GM21381 (cell line): ENCODE data around the gene ZNF76.

Experiments
- ATAC-seq: cut with Tn5 transposase; IDR thresholded peaks from one replicate; pipeline ENCODE4 v1.9.1; 2021; ENCODE audit warnings: mild to moderate bottlenecking, moderate library complexity; ENCODE audit not compliant: unreplicated experiment

Gene ZNF76

DNA sequence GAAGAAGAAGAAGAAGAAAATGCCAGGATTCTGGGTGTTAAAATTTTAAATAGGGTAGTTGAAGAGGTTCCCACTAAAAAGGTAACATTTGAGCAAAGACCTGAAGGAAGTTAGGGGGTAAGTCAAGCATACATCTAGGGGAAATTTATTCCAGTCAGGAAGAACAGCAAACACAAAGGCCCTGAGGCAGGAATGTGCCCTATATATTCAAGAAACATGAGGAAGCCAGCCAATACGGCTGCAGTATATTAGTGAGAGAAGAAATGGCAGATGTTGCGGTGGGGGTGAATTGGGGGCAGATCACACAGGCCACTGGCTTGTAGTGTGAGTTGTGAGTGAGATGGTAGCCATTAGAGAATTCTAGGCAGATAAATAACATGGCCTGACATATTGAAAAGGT is 6.0 kb downstream of the ZNF76 start:
- ATAC-seq, result no peak

DNA sequence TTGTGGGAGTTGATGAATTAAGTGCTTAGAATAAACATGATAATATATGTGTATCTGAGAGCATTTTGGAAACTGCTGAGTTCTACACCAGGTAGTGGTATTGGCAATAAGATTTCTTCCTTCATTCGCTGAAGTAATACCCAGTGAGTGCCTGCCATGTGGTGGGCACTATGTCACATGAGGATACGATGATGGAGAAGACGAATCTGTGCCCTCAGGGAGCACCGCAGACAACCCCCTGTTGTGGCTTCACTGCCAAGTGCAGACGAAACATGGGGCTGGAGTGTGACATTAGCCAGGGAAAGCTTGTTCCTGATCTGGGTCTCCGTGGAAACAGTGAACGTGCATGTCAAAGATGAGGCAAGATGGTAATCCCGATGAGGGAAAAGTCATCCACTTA is 7.9 kb downstream of the ZNF76 start:
- ATAC-seq, result no peak

DNA sequence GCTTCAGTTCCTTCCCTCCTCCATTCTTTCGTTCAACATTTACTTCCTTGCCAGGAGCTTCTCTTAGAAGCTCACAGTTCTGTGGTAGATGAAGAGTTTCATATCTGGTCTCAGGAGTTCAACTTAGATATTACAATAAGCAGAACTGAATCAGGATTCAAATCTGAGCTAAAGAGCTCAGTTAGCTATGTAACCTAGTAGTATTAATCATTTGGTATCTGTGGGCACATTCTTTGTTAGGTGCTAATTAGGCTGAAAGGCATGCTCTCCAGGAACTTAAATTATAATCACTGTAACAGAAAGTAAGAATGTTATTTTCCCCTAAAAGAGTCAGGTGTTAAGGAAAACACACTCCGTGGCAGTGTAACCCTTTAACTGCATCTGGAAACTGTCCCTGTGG is 8.4 kb downstream of the ZNF76 start:
- ATAC-seq, result no peak

DNA sequence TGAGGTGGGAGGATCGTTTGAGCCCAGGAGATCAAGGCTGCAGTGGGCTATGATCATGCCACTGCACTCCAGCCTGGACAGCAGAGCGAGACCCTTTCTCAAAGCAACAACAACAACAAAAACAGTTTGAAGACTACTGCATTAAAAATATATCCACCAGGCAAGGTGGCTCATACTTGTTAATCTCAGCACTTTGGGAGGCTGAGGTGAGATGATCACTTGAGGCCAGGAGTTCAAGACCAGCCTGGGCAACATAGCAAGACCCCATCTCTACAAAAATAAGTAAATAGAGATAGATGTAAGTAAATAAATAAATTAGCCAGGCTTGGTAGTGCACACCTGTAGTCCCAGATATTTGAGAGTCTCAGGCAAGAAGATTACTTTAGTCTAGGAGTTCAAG is 12.5 kb downstream of the ZNF76 start:
- ATAC-seq, result no peak

DNA sequence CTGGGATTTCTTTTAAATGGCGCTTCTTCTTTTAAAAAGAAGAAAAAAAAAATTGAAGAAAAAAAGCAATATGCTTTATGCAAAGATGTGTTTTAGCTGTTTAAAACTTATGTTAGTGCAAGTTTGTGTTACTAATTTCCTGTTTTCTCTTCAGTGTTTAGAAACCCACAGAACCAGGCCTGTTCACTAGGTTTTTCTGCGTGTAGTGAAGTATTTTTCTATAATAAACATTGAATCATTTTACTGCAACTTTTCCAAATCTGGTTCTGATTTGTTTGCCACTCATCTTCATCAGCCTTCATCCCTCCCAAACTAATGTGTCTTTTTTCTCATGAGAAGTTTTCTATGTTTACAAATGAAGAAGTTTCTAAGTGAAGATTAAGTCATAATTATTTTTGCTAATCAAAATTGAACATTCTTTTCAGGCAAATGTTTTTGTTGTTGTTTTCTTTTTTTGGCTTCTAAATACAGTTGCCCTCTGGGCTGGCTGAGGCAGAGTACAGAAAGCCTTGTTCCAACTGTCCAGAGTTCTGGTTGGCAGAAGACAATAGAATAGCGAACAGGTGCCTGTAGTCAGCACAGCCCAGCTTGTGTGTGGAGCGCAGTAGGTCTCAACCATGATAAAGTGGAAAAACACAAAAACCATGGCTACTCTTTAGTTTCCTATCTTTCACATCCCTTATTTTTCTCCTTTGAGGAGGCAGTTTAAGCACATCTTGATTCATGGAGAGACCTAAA is 14.5 kb downstream of the ZNF76 start:
- ATAC-seq, result no peak

DNA sequence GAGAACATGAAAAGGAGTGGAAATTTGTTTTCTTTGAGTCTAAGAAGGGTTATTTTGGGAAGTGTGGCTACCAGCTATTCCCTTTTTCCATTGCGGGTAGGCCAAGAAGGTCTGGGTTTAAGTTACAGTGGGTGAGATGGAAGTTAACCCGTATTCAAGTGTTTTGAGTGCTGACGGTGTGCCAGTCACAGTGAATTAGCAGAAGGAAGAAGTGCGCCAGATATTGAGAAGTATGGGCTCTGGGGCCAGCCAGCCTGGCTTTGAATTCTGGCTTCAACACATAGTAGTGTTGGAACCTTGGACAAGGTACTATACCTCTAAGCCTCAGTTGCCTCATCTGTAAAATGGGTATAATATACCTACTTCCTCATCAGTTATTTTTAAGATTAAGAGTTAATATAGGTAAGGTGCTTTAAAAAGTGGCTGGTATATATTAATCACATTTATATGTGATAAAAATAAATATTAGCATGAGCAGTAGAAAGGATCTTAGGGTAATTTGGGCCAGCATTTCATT is 16.3 kb downstream of the ZNF76 start:
- ATAC-seq, result no peak

DNA sequence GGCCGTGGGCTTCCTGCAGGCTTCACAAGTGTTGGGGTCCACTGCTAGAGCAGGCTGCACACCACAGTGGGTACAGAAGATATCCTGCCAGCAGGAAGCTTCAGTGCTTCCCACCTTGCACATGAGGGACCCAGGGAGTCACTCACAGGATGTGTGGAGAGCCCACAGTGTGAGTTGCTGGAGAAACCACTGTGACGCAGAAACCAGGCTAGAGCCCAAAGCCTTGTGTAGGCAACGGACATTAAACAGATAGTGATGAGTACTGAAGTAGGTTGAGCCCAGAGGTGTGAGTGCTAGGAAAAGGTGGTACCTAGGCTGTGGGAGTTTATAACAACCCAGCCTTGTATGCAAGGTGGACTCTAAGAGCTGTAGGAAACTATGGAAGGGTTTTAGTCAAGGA is 19.2 kb downstream of the ZNF76 start:
- no peak for ATAC-seq

DNA sequence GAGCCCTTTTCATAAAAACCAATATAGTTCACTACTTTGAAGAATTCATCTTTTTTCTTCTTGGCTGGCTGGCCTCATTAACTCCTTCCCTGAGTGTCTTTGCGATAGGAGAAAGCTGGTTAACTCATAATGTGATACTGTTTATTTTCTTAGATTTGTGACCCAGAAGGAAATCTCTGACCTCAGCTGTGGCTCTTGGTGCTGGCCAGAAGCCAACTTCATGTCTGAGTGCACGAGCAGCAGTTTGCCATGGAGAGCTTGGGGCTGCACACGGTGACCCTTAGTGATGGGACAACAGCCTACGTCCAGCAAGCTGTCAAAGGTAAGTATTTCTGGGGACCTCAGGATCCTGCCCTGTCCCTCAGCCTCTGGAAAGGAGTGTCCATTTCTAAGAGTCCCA is 21.4 kb downstream of the ZNF76 start:
- no peak for ATAC-seq

DNA sequence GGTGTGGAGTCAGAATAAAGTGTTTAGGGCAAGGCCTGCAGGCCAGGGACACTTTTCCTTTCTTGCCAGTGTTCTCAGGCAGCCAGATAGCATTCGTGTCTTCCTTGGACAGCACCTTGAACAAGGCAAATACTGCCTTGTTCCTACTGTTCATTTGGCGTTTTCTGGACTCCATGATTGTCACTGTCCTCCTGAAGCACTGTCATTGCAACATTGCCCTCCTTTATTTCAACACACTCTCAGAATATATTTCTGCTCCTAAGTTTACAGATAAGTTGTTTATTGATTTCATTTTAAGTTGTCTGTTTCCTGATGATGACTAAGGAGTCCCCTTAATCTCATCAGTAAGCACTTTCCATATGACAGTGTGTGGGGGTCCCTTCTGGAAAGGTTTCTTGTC is 22.9 kb downstream of the ZNF76 start:
- no peak for ATAC-seq

DNA sequence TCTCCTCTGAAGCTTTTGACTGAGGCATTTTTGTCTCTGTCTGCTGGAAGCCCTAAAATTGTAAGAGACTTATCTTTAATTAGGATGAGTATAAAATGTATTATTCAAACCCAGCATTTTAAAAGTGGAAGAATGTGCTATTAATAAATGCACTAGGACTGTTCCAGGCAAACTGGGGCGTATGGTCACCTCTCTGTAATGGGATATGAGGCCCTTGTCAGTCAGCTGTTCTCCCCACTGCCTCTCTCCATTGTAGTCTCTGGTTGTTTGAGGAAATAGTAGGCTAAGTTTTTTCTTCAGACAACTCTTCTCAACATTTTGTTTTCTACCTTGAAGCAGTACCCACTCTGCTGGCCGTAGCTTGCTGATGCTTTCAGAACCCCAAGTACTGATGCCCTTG is 23.8 kb downstream of the ZNF76 start:
- no peak for ATAC-seq

DNA sequence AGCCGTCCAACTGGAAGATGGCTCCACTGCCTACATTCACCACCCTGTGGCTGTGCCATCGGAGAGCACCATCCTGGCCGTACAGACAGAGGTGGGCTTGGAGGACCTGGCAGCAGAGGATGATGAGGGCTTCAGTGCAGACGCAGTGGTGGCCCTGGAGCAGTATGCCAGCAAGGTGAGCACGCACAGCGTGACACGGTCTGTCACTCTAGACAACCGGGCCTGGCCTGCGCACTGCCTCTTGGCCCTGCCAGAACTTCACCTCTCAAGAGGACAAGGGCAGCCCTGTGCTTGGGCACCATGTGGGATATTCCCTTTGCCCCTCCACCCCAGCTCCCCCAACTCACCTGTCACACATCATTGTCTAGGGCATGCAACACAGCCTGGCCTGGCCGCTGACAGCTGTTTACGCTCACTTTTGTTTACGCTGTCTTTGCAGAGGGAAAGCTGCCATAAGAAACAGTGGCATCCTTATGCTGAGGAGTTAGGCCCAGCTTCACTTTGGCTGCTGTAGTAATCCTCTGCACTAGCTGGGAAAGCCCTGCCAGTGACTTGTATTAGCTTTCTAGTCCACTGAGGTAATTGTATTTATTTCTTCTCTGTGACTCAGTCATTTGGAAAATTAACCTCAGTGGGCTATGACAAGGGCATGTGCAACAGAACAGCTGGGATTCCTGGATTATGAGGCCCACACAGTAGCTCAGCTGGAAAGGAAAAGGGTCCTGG is 28.3 kb downstream of the ZNF76 start:
- ATAC-seq, result no peak

DNA sequence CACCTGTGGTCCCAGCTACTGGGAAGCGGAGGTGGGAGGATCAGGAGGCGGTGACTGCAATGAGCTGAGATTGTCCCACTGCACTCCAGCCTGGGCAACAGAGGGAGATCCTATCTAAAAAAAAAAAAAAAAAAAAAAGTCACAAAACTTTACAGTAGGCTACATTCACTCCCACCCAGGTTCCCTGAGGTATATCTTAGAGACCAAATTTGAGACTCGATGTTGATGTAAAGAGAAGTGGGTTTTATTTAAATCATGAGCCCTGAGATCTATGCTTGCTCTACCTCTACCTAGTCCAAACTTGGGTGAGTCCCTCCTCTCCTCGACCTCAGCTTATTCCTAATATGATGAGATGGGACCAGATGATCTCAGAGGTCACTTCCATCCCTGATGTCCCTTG is 29.3 kb downstream of the ZNF76 start:
- no peak for ATAC-seq

DNA sequence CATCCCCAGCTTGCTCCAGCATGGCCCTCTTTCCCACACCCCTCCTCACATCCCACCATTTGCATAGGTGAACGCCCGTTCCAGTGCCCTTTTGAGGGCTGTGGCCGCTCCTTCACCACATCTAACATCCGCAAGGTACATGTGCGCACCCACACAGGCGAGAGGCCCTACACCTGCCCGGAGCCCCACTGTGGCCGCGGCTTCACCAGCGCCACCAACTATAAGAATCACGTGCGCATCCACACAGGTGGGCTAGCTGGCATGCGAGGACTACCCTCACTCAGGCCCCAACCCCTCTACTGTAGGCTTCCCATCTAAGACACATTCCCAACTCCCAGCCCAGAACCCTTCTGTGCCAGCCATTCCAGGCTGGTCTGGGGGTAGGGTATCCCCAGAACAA is 32.0 kb downstream of the ZNF76 start:
- no peak for ATAC-seq

DNA sequence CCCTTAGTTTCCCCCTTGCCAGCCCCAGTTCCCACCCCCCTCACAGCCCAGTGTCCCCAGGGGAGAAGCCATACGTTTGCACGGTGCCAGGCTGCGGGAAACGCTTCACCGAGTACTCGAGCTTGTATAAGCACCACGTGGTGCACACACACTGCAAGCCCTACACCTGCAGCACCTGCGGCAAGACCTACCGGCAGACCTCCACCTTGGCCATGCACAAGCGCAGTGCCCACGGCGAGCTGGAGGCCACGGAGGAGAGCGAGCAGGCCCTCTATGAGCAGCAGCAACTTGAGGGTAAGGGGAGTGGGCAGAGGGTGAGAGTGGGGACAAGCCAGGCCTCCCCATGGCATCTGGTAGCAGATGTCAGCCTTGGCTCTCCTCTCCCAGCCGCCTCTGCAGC is 33.0 kb downstream of the ZNF76 start:
- no peak for ATAC-seq

DNA sequence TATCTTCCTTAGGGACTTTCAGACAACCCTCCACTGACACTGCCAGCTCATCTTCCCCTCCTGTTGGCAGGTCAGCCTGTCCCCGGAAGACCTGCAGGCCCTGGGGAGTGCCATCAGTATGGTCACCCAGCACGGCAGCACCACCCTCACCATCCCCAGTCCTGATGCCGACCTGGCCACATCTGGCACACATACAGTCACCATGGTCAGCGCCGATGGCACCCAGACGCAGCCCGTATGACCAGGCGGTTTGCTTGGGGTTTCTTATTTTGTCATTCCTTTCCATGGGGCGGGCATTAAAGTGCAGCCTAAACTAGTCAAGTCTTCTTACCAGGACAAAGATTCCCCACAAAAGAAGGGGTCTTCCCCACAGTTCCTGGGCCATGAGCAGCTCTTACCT is 34.1 kb downstream of the ZNF76 start:
- no peak for ATAC-seq

DNA sequence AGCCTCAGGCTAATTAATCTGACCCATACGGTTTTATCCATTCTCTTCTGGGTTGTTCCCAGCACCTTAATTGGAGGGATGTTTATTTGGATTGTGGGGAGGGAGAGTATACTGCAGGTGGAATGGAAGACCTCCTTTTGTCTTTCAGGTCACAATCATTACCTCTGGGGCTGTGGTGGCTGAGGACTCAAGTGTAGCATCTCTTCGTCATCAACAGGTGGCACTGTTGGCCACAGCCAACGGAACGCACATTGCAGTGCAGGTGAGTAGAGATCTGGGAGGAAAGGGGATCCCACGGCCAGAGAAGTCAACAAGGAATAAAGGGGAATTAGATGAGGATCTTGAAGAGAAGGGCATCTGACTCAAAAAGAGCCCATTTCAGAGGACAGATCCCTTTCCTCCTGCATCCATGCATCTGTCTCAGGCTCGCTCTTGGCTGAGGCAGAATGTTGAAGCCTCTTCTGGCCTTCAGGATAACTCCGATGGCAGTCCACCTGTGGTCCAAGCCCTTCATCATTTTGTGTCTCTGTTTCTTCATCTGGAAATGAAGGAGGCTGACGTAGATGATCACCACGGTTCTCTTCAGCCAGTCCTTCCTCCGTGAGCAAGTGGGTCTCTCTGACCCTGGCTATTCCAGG is 34.9 kb downstream of the ZNF76 start:
- no peak for ATAC-seq

DNA sequence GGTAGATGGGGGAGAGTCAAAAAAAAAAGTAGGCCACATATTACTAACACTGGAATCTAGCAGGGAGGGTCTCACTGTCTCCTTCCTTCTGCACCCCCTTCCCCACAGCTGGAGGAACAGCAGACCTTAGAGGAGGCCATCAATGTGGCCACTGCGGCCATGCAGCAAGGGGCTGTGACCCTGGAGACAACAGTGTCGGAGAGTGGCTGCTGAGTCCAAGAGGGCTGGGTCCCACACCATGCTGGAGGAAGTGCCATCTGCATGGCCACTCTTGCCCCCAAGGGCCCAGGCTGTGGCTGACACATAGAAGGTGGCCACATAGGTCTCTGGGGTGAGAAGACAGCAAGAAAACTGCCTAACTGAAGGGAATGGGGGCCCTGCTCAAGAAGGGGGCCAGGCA is 35.5 kb downstream of the ZNF76 start:
- ATAC-seq, result no peak

DNA sequence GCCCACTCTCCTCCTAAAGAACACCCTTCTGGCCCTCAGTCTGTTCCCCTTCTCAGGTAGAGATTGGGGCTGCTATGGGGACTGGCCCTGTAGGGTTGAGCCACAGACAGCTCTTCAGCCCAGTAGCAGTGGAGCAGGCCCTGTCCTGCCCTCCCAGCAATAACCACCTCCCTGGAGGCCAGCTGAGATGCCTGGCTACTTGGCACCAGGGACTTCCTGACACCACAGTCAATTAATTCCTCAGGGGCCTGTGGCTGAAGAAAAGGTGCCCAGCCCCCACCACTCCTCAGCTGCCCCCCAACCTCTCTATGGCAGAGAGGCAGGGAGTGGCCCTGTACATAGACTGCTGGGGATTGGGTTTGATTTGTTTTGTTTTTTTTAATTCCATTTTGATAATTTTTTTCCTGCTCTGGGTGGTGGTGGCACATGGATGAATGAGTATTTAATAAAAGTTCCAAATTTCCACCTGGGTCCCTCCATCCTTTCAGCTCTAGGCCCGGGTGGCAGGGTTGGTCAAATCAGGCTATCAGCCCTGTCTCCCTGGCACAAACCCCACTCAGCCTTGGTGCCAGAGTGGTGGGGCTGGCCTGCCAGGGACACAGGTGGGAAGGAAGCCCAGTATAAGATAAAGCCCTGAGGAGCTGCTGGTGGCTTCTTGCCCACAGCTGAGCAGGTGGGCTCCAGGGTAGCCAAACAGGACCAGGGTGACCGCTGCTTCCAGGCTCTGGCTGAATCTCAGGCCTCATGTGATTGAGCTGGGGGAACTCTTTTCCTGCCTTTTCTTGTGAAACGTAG is 36.2 kb downstream of the ZNF76 start:
- ATAC-seq, result no peak

DNA sequence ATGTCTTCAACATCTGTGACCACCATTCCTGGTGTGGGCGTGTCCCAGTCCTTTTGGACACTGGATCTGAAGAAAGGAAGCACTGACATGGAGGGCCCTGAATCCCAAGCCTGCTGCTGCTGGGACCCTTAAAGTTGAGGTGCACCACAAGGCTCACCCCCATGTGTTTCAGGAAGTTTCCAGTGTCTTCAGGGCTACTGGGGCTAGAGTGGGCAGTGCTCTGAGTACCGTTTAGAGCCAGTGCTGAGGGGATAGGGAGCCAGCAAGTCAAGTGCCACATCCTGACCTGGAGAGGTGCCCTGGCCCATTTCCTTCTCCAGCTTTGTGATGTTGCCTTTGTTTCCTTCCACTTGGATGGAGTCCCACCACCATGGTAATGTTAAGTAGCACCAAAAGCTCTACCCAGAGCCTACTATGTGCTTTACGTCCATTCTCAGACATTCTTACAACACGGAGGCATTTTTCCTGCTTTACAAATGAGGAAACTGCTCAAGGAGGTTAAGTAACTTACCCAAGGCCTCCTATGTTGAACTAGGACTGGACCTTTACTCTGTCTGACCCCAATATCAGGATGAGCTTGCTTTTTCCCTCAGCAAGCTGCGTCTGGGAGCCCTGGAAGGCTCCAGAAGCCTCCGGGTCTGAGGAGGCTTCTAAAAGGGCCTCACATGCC is 37.5 kb downstream of the ZNF76 start:
- ATAC-seq, result no peak

DNA sequence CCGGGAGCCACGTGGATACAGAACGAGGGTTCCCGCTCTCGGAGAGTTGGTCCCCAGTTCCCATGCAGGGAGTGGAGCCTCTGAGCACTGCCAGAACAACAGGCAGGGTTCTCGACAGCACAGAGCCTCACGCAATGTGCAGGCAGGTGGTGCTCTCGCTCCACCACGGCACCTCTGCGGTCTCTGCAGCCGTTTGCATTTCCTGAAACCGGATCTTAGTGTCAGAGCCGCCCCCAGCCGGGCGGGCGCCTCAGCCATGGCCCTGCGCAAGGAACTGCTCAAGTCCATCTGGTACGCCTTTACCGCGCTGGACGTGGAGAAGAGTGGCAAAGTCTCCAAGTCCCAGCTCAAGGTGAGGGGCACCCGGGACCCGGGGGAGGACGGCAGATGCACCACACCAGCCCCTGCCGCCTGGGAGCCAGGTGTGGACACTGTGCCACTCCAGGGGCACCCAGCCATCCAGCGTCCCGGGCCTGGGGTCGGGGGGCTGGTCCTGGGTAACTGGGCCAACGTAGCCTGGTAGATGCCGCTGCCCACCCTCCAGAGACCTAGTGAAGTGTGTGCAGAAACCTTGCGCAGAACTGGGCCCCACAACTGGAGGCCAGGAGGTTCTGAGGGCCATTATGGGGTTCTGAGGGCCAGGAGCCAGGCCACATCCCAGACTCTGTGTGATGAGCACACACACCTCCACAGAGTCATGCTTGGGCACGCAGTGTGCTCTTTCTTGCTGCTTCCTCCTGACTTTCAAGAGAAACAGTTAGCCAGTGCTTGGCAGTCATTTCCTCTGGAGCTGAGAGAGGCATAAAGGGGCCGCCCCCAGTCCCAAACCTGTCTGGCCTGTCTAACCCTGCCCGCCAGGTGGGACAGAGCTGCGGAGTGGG is 38.3 kb downstream of the ZNF76 start, which contains the start of gene DEF6:
DEF6 (plus strand) TSS at position 218 of the 881 bp plus-strand sequence; CDS start at position 257, 39 bp downstream.
- peak; percentile 79 for ATAC-seq
